H1 (cell line): ENCODE results near the gene CRK. TPM values are rescaled to one million over a fixed set of nuclear protein-coding genes. Genes with fewer than 3 reads are reported as not detected.

Experiments
- CTCF ChIA-PET: fragments of 300-600 bp; sonication (Branson Sonifier 250); formaldehyde crosslinking; loops from one replicate; lab custom pipeline; 2021; ENCODE audit not compliant: partially characterized antibody; lab: Charles Lee
- POLR2A ChIA-PET: fragments of 300-600 bp; sonication (Branson Sonifier 250); formaldehyde crosslinking; loops from one replicate; lab custom pipeline; 2021; ENCODE audit warnings: inconsistent platforms; ENCODE audit not compliant: partially characterized antibody; lab: Charles Lee
- DNase-seq, 2 experiments: peaks; one replicate each; pipeline versions ENCODE4 v3.0.0 to v3.0.0-alpha.2; 2010 to 2022; ENCODE audit warnings: low spot score in 2 of 2, low read depth in 1 of 2, mixed read lengths in 1 of 2
- FAIRE-seq: peaks from 2 replicates; lab custom pipeline; 2011; peaks lifted over from hg19 to GRCh38; lab: Jason Lieb, UNC
- H2AFZ ChIP-seq: 2 replicates; pipeline ENCODE4 v1.8.1; 2012; ENCODE audit warnings: low read length, inconsistent platforms
- H2AK5ac ChIP-seq: 2 replicates; pipeline ENCODE4 v1.6.1; 2013; ENCODE audit warnings: low read depth, low read length
- H2BK120ac ChIP-seq: replicated peaks from 2 replicates; pipeline ENCODE3; 2013; ENCODE audit warnings: low read depth, low read length, inconsistent platforms
- H2BK12ac ChIP-seq: 2 replicates; pipeline ENCODE4 v1.6.1; 2013; ENCODE audit warnings: low read depth, low read length
- H2BK15ac ChIP-seq: 2 replicates; pipeline ENCODE4 v1.6.1; 2013; ENCODE audit warnings: low read length
- H2BK20ac ChIP-seq: 2 replicates; pipeline ENCODE4 v1.6.1; 2013; ENCODE audit warnings: low read length
- H2BK5ac ChIP-seq: 2 replicates; pipeline ENCODE4 v1.6.1; 2013; ENCODE audit warnings: low read depth, low read length
- H3K14ac ChIP-seq: 2 replicates; pipeline ENCODE4 v1.6.1; 2013; ENCODE audit warnings: inconsistent platforms; ENCODE audit not compliant: insufficient read length
- H3K18ac ChIP-seq: 2 replicates; pipeline ENCODE4 v1.6.1; 2013; ENCODE audit warnings: low read length; ENCODE audit errors: extremely low read depth
- H3K23ac ChIP-seq: 2 replicates; pipeline ENCODE4 v1.6.1; 2013; ENCODE audit warnings: inconsistent platforms; ENCODE audit not compliant: insufficient read length
- H3K23me2 ChIP-seq: 2 replicates; pipeline ENCODE4 v1.6.1; 2013; ENCODE audit warnings: low read depth, low read length
- H3K27ac ChIP-seq: 2 replicates; pipeline ENCODE4 v1.6.1; 2011; ENCODE audit warnings: low read depth, low read length, inconsistent platforms
- H3K27me3 ChIP-seq, 4 experiments: replicated peaks in 1 of 4; 1 replicate in 1 of 4; 2 replicates in 3 of 4; pipeline versions ENCODE4 v1.6.1 to v1.8.1; 2011 to 2013; ENCODE audit warnings: low read length in 3 of 4, mild to moderate bottlenecking in 3 of 4, inconsistent platforms in 2 of 4, mixed read lengths in 2 of 4, moderate library complexity in 1 of 4; ENCODE audit not compliant: control insufficient read depth in 3 of 4, insufficient read depth in 3 of 4; ENCODE audit errors: extremely low read depth in 1 of 4
- H3K36me3 ChIP-seq, 4 experiments: 2 replicates each; pipeline versions ENCODE4 v1.6.1 to v1.8.1; 2011 to 2013; ENCODE audit warnings: mild to moderate bottlenecking in 4 of 4, low read length in 3 of 4, moderate library complexity in 2 of 4, control low read depth in 1 of 4, inconsistent platforms in 1 of 4; ENCODE audit not compliant: insufficient read depth in 4 of 4, control insufficient read depth in 2 of 4
- H3K4ac ChIP-seq: replicated peaks from 2 replicates; pipeline ENCODE3; 2013; ENCODE audit warnings: low read length, low read depth, mixed read lengths, inconsistent platforms; ENCODE audit not compliant: insufficient read length
- H3K4me1 ChIP-seq, 4 experiments: replicated peaks in 1 of 4; 1 replicate in 1 of 4; 2 replicates in 3 of 4; pipeline versions ENCODE4 v1.6.1 to v1.8.1; 2011 to 2013; ENCODE audit warnings: low read length in 3 of 4, inconsistent platforms in 2 of 4, mixed read lengths in 1 of 4; ENCODE audit not compliant: insufficient read depth in 4 of 4, control insufficient read depth in 3 of 4
- H3K4me2 ChIP-seq, 2 experiments: 2 replicates each; pipeline versions ENCODE4 v1.6.1 to v1.8.1; 2011 to 2013; ENCODE audit warnings: low read depth in 2 of 2, low read length in 2 of 2, control low read depth in 1 of 2, inconsistent platforms in 1 of 2, mild to moderate bottlenecking in 1 of 2; ENCODE audit not compliant: insufficient read depth in 1 of 2
- H3K4me3 ChIP-seq, 4 experiments: fragments of 200-600, 300-600 bp in 1 of 4; sonication (generic), shearing (Covaris generic), sonication (Bioruptor Twin) in 1 of 4; 2 replicates each; pipeline versions ENCODE4 v1.5.1 to v1.8.1; 2011 to 2016; ENCODE audit warnings: low read length in 4 of 4, low read depth in 3 of 4, control low read depth in 2 of 4, inconsistent platforms in 2 of 4, mild to moderate bottlenecking in 2 of 4, mixed read lengths in 1 of 4, moderate library complexity in 1 of 4; ENCODE audit not compliant: insufficient read depth in 2 of 4; ENCODE audit errors: extremely low read depth in 1 of 4
- H3K56ac ChIP-seq: replicated peaks from 2 replicates; pipeline ENCODE3; 2013; ENCODE audit warnings: low read depth, mild to moderate bottlenecking, mixed read lengths, low read length, inconsistent platforms; ENCODE audit not compliant: insufficient read length
- H3K79me1 ChIP-seq: 2 replicates; pipeline ENCODE4 v1.6.1; 2013; ENCODE audit warnings: low read depth, low read length, control low read depth
- H3K79me2 ChIP-seq, 2 experiments: 2 replicates each; pipeline versions ENCODE4 v1.6.1 to v1.8.1; 2012 to 2013; ENCODE audit warnings: low read length in 2 of 2, mild to moderate bottlenecking in 2 of 2, inconsistent platforms in 1 of 2; ENCODE audit not compliant: insufficient read depth in 2 of 2, control insufficient read depth in 1 of 2
- H3K9ac ChIP-seq, 4 experiments: replicated peaks in 1 of 4; 1 replicate in 1 of 4; 2 replicates in 3 of 4; pipeline versions ENCODE4 v1.6.1 to v1.8.1; 2011 to 2013; ENCODE audit warnings: low read depth in 3 of 4, low read length in 3 of 4, control low read depth in 2 of 4, mild to moderate bottlenecking in 2 of 4, moderate library complexity in 2 of 4, inconsistent platforms in 1 of 4; ENCODE audit errors: extremely low read depth in 1 of 4
- H3K9me3 ChIP-seq, 2 experiments: 2 replicates each; pipeline versions ENCODE4 v1.6.1 to v1.8.1; 2012 to 2013; ENCODE audit warnings: mild to moderate bottlenecking in 2 of 2, moderate library complexity in 2 of 2, control low read depth in 1 of 2, inconsistent platforms in 1 of 2, low read depth in 1 of 2, low read length in 1 of 2, mixed read lengths in 1 of 2; ENCODE audit not compliant: insufficient read depth in 2 of 2
- H4K20me1 ChIP-seq, 2 experiments: replicated peaks in 1 of 2; 2 replicates each; pipeline versions ENCODE3 to v1.8.1; 2011 to 2013; ENCODE audit warnings: inconsistent platforms in 2 of 2, low read length in 2 of 2, mild to moderate bottlenecking in 1 of 2; ENCODE audit not compliant: insufficient read depth in 2 of 2, control insufficient read depth in 1 of 2
- H4K5ac ChIP-seq: 2 replicates; pipeline ENCODE4 v1.6.1; 2013; ENCODE audit warnings: low read length, low read depth, mixed read lengths, inconsistent platforms; ENCODE audit not compliant: insufficient read length
- H4K8ac ChIP-seq: 2 replicates; pipeline ENCODE4 v1.8.0; 2013; ENCODE audit warnings: mild to moderate bottlenecking, moderate library complexity, low read length, inconsistent platforms; ENCODE audit not compliant: insufficient read depth; ENCODE audit errors: extremely low read depth
- H4K91ac ChIP-seq: replicated peaks from 2 replicates; pipeline ENCODE3; 2013; ENCODE audit warnings: low read length, mixed read lengths, inconsistent platforms; ENCODE audit not compliant: insufficient read length
- BRCA1 ChIP-seq: IDR thresholded peaks from 2 replicates; pipeline ENCODE4 v1.6.1; 2012; ENCODE audit warnings: low read depth, low read length, improper control_type of control experiment
- CHD2 ChIP-seq: IDR thresholded peaks from 2 replicates; pipeline ENCODE4 v1.6.1; 2012; ENCODE audit warnings: low read length, improper control_type of control experiment
- CTBP2 ChIP-seq: IDR thresholded peaks from 2 replicates; pipeline ENCODE4 v1.7.0; 2011; ENCODE audit warnings: borderline replicate concordance, mild to moderate bottlenecking, moderate library complexity, mixed read lengths, low read length; ENCODE audit not compliant: insufficient read depth, insufficient read length
- FOSL1 ChIP-seq: IDR thresholded peaks from 2 replicates; pipeline ENCODE4 v1.6.1; 2011; ENCODE audit warnings: mild to moderate bottlenecking, low read depth, low read length, moderate library complexity; ENCODE audit not compliant: insufficient read depth
- SIX5 ChIP-seq: IDR thresholded peaks from 2 replicates; pipeline ENCODE4 v1.6.1; 2011; ENCODE audit warnings: mild to moderate bottlenecking, low read depth, low read length
- SP4 ChIP-seq: IDR thresholded peaks from 2 replicates; pipeline ENCODE4 v1.6.1; 2012; ENCODE audit warnings: low read length, inconsistent platforms
- WGBS, 2 experiments: shearing (Covaris generic) in 1 of 2; methylation state at CpG; one replicate each; pipeline versions ENCODE4 v1.1.6 to v1.1.7; 2013 to 2015; ENCODE audit warnings: low lambda C conversion rate in 2 of 2, mixed read lengths in 2 of 2, inconsistent platforms in 1 of 2, low coverage in 1 of 2, missing lambda C conversion rate in 1 of 2; ENCODE audit not compliant: insufficient replicate concordance in 2 of 2, insufficient coverage in 1 of 2, insufficient read length in 1 of 2; ENCODE audit errors: extremely low coverage in 1 of 2, missing lambda C conversion rate in 1 of 2; 5-methylcytosine and 5-hydroxymethylcytosine counted together
- polyA plus RNA-seq, 7 experiments: library from polyadenylated mRNA; depleted of rRNA in 3 of 7; stranded (reverse) in 5 of 7; unstranded in 2 of 7; fragments of >200 nt in 5 of 7; fragments of 200-250 nt in 2 of 7; gene quantifications; 1 replicate in 5 of 7; 2 replicates in 1 of 7; 4 replicates in 1 of 7; pipeline versions ENCODE4 v1.2.1 to v1.2.3, GENCODE V29; 2011 to 2013; ENCODE audit warnings: missing spikeins in 2 of 7, mixed read lengths in 2 of 7
- total RNA-seq: library from RNA; stranded (reverse); fragmentation: NEBNext Ultra II Directional; extraction: Animal tissue kit (Norgen Biotek cat#: 25700); gene quantifications from 2 replicates; pipeline ENCODE4 v1.2.1, GENCODE V29; 2021

CRK gene
- total and polyA plus RNA-seq, 2 of the 8 experiments (the other 6 are each of a cell fraction or from before 2014, with no cell fraction given): 32.8 to 57.1 TPM

DNA sequence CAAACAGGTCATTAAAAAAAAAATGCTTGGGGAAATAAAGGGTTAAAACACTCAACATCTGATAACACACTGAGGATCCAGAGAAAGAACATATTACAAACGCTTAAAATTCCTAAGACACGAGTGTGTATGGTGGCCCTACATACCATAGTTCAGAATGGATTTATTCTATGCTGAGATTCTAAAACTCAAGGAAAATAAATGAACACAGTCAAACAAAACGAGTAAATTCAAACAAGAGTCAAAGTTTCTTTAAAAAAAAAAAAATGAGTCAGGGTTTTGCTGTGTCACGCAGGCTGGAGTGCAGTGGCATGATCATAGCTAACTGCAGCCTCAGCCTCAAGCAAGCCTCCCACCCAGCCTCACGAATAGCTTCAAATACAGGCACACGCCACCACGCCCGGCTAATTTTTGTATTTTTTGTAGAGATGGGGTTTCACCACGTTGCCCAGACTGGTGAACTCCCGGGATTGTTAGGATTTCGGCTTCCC, 17.4 kb downstream of the CRK start:
- H3K27me3 ChIP-seq: no peaks in the 10 kb centered on the region
- peaks cover 13% of the 10 kb centered on the region for H3K79me1 ChIP-seq
- no peaks in the 10 kb centered on the region for H3K9me3 ChIP-seq
- no peak overlapping the region for H3K4ac ChIP-seq
- no peak overlapping the region for H2BK15ac ChIP-seq
- no peaks in the 10 kb centered on the region for H3K4me1 ChIP-seq
- no peak overlapping the region for H2BK12ac ChIP-seq
- peaks cover 1 to 5% of the 10 kb centered on the region in 2 experiments for H4K20me1 ChIP-seq
- H3K9ac ChIP-seq: no peak overlapping the region
- no peaks in the 10 kb centered on the region for H3K23me2 ChIP-seq
- H3K36me3 ChIP-seq: peaks cover 4 to 29% (median 19%) of the 10 kb centered on the region in 4 experiments; a peak in 6 of 8 replicates
- H2BK20ac ChIP-seq: no peak overlapping the region
- no peak overlapping the region for H3K4me2 ChIP-seq
- ChIA-PET POLR2A (interaction anchor here (0.5 to 1.9 kb wide), 8 partner anchors 9 to 72 kb away, joined by 3 to 7 read pairs (median 4); partner anchors contain the start of gene CRK), CTCF (interaction anchor here (0.6 to 2.8 kb wide), 3 partner anchors 13 to 73 kb away, joined by 3 to 14 read pairs (median 4); no protein-coding TSS in a partner anchor)
- 83% methylated on average over 11 of the region's 11 CpGs; no CpG with 5 or more reads in 1 of the 2 experiments for WGBS, 2 experiments
- H3K18ac ChIP-seq: no peak overlapping the region
- peaks cover 3 to 79% of the 10 kb centered on the region in 2 experiments; a peak in 3 of 4 replicates for H3K79me2 ChIP-seq
- no peak overlapping the region for H2BK120ac ChIP-seq
- H2AFZ ChIP-seq: no peak overlapping the region
- TF ChIP-seq CHD2 (no peak), SIX5 (no peak), CTBP2 (no peak), BRCA1 (no peak), FOSL1 (no peak), SP4 (no peak)
- no peak overlapping the region; the same call in 1 of the 2 replicates for H2BK5ac ChIP-seq
- H2AK5ac ChIP-seq: no peak overlapping the region
- H3K27ac ChIP-seq: no peak overlapping the region
- H4K8ac ChIP-seq: no peak overlapping the region
- no peak overlapping the region for H3K14ac ChIP-seq
- H3K23ac ChIP-seq: no peak overlapping the region
- no peak overlapping the region for H3K4me3 ChIP-seq
- no peak overlapping the region for H4K5ac ChIP-seq
- H3K56ac ChIP-seq: no peak overlapping the region
- DNase-seq: no peak
- H4K91ac ChIP-seq: no peak overlapping the region
- no peak for FAIRE-seq
